ENCODE results near the gene LSMEM2.
"Not testable (repeated sequence)": the region's sequence is repeated elsewhere in the genome, so short reads cannot be mapped to it uniquely, and the experiment has no call there.

LSMEM2 gene

DNA sequence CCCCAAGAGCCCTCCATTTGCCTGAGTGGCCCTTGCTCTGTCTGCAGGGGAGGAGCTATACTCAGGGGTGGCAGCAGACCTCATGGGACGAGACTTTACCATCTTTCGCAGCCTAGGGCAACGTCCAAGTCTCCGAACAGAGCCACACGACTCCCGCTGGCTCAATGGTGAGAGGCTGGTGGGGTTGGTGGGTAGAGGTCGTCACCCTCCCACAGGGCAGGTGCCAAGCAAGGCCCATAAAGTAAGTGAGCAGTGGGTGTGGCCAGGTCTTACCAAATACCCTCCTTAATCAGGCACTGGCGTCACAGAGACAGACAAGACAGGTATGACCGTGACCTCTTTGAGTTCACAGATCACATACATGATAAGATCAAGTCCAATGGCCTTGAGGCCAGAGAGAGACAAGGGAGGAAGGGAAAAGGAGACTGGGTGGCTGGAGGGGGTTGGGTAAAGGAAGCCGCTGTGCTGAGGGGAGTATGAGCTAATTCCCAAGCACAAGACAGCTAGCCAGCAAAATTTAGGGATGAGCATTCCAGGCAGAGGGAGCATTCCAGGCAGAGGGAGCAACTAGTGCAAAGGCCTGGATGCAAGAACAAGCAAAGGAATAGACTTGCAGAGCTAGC is 7.5 kb upstream of the LSMEM2 start:
- H3K27me3 ChIP-seq (ENCODE audit: control insufficient read depth, insufficient read depth, low read length): peaks cover 12% of the 10 kb centered on the region; the same call in 1 of the 2 replicates
- no peaks in the 10 kb centered on the region for H3K36me3 ChIP-seq (ENCODE audit: control insufficient read depth, insufficient read depth, low read length)
- peaks cover 26% of the 10 kb centered on the region for H3K4me1 ChIP-seq (ENCODE audit: control insufficient read depth, insufficient read depth, low read length)
- DNase-seq (ENCODE audit: low read depth, low spot score): no peak
- H3K27ac ChIP-seq (ENCODE audit: low read length): no peak overlapping the region
- no peaks in the 10 kb centered on the region for H3K9me3 ChIP-seq (ENCODE audit: control insufficient read depth, insufficient read depth, low read length)
- no CpG with 5 or more reads among the region's 10 CpGs for WGBS (ENCODE audit: insufficient coverage, insufficient read length)
- H3K4me3 ChIP-seq (ENCODE audit: low read length): no peak overlapping the region

DNA sequence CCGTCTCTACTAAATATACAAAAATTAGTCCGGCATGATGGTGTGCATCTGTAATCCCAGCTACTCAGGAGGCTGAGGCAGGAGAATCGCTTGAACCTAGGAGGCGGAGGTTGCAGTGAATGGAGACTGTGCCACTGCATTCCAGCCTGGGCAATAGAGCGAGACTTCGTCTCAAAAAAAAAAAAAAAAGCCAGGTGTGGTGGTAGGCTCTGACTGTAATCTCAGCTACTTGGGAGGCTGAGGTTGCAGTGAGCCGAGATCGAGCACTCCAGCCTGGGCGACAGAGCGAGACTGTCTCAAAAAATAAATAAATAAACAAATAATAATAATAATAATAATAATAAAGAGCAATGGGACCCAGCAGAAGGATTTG is 6.4 kb upstream of the LSMEM2 start:
- H3K27ac ChIP-seq (ENCODE audit: low read length); H3K4me3 ChIP-seq (ENCODE audit: low read length); H3K36me3 ChIP-seq (ENCODE audit: control insufficient read depth, insufficient read depth, low read length); DNase-seq (ENCODE audit: low read depth, low spot score); H3K9me3 ChIP-seq (ENCODE audit: control insufficient read depth, insufficient read depth, low read length): not testable (repeated sequence)
- no CpG with 5 or more reads among the region's 10 CpGs for WGBS (ENCODE audit: insufficient coverage, insufficient read length)
- Histone ChIP-seq H3K27me3 (ENCODE audit: control insufficient read depth, insufficient read depth, low read length) (peaks cover 12% of the 10 kb centered on the region; the same call in 1 of the 2 replicates), H3K4me1 (ENCODE audit: control insufficient read depth, insufficient read depth, low read length) (peaks cover 26% of the 10 kb centered on the region)

DNA sequence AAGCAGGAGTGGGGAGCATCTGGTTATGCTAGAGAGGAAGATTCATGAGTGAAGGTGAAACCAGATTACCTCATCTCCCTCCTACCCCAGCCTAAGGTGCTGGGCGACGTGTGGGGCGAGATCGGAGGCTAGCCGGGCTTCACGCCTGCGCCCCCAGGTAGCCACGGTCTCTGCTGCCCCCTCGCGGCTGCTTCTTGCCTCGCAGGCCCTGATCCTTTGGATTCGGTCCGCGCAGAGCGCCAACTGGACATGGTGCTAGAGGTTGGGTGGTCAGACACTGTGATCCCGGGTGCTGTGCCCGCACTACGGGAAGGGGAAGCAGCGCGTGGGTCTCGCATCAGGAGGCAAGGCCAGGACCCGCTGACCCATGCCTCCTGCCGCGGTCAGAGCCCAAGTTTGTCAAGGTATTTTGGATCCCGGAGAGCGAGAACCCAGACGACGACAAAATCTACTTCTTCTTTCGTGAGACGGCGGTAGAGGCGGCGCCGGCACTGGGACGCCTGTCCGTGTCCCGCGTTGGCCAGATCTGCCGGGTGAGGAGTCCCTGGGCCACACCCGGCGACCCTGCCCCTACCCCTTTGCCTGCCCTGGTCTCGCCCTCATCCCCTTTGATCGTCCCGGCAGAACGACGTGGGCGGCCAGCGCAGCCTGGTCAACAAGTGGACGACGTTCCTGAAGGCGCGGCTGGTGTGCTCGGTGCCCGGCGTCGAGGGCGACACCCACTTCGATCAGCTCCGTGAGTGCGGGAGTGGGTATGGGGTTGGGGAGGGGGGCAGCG is 5.8 kb upstream of the LSMEM2 start:
- Histone ChIP-seq H3K9me3 (ENCODE audit: control insufficient read depth, insufficient read depth, low read length) (no peaks in the 10 kb centered on the region), H3K4me3 (ENCODE audit: low read length) (peak overlapping the region; percentile 8; the same call in 1 of the 2 replicates), H3K27ac (ENCODE audit: low read length) (no peak overlapping the region), H3K36me3 (ENCODE audit: control insufficient read depth, insufficient read depth, low read length) (no peaks in the 10 kb centered on the region), H3K4me1 (ENCODE audit: control insufficient read depth, insufficient read depth, low read length) (peaks cover 21% of the 10 kb centered on the region), H3K27me3 (ENCODE audit: control insufficient read depth, insufficient read depth, low read length) (peaks cover 12% of the 10 kb centered on the region; the same call in 1 of the 2 replicates)
- no CpG with 5 or more reads among the region's 61 CpGs for WGBS (ENCODE audit: insufficient coverage, insufficient read length)
- no peak for DNase-seq (ENCODE audit: low read depth, low spot score)

DNA sequence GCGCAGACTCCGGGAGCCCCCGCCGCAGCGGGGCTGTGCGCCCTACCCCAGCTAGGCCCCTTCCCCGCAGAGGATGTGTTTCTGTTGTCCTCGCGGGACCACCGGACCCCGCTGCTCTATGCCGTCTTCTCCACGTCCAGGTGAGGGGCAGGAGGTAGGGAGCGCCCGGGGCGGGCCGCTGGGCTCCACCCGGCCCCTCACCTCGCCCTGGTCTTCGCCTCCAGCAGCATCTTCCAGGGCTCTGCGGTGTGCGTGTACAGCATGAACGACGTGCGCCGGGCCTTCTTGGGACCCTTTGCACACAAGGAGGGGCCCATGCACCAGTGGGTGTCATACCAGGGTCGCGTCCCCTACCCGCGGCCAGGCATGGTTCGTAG is 5.2 kb upstream of the LSMEM2 start:
- Histone ChIP-seq H3K9me3 (ENCODE audit: control insufficient read depth, insufficient read depth, low read length) (no peaks in the 10 kb centered on the region), H3K36me3 (ENCODE audit: control insufficient read depth, insufficient read depth, low read length) (no peaks in the 10 kb centered on the region), H3K4me3 (ENCODE audit: low read length) (no peak overlapping the region), H3K27ac (ENCODE audit: low read length) (no peak overlapping the region), H3K27me3 (ENCODE audit: control insufficient read depth, insufficient read depth, low read length) (peaks cover 12% of the 10 kb centered on the region; the same call in 1 of the 2 replicates), H3K4me1 (ENCODE audit: control insufficient read depth, insufficient read depth, low read length) (peaks cover 16% of the 10 kb centered on the region)
- no CpG with 5 or more reads among the region's 31 CpGs for WGBS (ENCODE audit: insufficient coverage, insufficient read length)
- no peak for DNase-seq (ENCODE audit: low read depth, low spot score)

DNA sequence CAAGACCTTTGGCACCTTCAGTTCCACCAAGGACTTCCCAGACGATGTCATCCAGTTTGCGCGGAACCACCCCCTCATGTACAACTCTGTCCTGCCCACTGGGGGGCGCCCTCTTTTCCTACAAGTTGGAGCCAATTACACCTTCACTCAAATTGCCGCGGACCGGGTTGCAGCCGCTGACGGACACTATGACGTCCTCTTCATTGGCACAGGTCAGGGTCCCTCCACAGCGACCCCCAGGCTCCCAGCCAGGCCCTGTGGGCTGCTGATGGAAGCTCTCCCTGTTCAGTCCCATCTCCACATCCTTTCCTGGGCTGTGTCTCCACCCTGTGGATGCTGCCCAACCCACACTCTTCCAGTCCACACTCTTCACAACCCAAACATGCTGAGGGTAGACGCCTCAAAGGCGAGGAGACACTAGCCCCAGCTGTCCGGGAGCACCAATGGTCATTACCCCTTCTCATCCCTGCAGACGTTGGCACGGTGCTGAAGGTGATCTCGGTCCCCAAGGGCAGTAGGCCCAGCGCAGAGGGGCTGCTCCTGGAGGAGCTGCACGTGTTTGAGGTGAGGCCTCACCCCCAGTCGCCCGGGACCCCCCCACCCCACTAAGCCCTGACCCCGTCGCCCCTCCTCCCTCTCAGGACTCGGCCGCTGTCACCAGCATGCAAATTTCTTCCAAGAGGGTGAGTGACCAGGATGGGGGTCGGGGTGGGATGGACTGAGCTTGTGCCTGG is 4.3 kb upstream of the LSMEM2 start:
- no CpG with 5 or more reads among the region's 26 CpGs for WGBS (ENCODE audit: insufficient coverage, insufficient read length)
- H3K4me1 ChIP-seq (ENCODE audit: control insufficient read depth, insufficient read depth, low read length): peaks cover 9% of the 10 kb centered on the region
- no peak for DNase-seq (ENCODE audit: low read depth, low spot score)
- no peak overlapping the region for H3K4me3 ChIP-seq (ENCODE audit: low read length)
- peaks cover 12% of the 10 kb centered on the region; the same call in 1 of the 2 replicates for H3K27me3 ChIP-seq (ENCODE audit: control insufficient read depth, insufficient read depth, low read length)
- no peaks in the 10 kb centered on the region for H3K36me3 ChIP-seq (ENCODE audit: control insufficient read depth, insufficient read depth, low read length)
- no peaks in the 10 kb centered on the region for H3K9me3 ChIP-seq (ENCODE audit: control insufficient read depth, insufficient read depth, low read length)
- no peak overlapping the region for H3K27ac ChIP-seq (ENCODE audit: low read length)

DNA sequence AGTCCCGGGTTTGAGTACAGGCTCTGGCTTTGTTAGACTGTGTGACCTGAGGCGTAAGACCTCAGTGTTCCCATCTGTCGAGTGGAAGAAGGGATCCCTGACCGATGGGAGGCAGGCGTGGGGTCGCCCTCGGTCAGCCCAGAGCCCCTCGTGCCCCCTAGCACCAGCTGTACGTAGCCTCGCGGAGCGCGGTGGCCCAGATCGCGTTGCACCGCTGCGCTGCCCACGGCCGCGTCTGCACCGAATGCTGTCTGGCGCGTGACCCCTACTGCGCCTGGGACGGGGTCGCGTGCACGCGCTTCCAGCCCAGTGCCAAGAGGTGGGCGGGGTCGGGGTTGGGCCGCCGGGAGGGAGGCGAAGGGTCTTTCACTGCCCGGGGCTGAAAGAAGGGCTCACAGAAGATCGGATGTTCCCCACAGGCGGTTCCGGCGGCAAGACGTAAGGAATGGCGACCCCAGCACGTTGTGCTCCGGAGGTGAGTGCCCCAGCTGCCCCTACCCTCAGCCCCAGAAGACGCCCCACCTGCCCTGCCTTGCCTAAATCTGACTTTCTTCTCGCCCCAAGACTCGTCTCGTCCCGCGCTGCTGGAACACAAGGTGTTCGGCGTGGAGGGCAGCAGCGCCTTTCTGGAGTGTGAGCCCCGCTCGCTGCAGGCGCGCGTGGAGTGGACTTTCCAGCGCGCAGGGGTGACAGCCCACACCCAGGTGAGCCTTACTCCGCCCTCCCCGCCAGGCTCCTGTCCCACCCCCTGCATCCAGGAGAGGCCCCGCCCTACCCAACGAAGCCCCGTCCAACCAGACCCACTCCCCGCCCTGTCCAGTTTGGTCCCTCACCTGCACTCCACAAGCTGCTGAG is 3.5 kb upstream of the LSMEM2 start:
- Histone ChIP-seq H3K36me3 (ENCODE audit: control insufficient read depth, insufficient read depth, low read length) (no peaks in the 10 kb centered on the region), H3K27me3 (ENCODE audit: control insufficient read depth, insufficient read depth, low read length) (peaks cover 12% of the 10 kb centered on the region; the same call in 1 of the 2 replicates), H3K27ac (ENCODE audit: low read length) (no peak overlapping the region), H3K9me3 (ENCODE audit: control insufficient read depth, insufficient read depth, low read length) (no peaks in the 10 kb centered on the region), H3K4me3 (ENCODE audit: low read length) (peak overlapping the region; percentile 50; the same call in 1 of the 2 replicates), H3K4me1 (ENCODE audit: control insufficient read depth, insufficient read depth, low read length) (peaks cover 9% of the 10 kb centered on the region)
- no peak for DNase-seq (ENCODE audit: low read depth, low spot score)
- WGBS (ENCODE audit: insufficient coverage, insufficient read length): no CpG with 5 or more reads among the region's 65 CpGs

DNA sequence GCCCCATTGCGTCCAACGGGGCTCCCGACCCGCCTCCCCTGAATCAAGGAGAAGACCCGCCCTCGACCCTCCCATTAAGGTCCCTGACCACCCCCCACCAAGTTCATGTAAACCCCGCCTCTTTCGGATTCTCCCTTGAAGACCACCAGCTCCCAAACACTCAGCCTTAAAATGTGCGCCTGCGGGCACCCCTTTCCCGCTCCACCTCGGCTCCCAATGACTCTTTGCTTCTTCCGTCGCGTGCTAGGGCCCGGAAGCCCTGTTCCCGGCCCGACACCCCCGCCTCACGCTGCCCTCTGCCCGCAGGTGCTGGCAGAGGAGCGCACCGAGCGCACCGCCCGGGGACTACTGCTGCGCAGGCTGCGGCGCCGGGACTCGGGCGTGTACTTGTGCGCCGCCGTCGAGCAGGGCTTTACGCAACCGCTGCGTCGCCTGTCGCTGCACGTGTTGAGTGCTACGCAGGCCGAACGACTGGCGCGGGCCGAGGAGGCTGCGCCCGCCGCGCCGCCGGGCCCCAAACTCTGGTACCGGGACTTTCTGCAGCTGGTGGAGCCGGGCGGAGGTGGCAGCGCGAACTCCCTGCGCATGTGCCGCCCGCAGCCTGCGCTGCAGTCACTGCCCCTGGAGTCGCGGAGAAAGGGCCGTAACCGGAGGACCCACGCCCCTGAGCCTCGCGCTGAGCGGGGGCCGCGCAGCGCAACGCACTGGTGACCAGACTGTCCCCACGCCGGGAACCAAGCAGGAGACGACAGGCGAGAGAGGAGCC is 2.7 kb upstream of the LSMEM2 start:
- Histone ChIP-seq H3K27me3 (ENCODE audit: control insufficient read depth, insufficient read depth, low read length) (peaks cover 12% of the 10 kb centered on the region; the same call in 1 of the 2 replicates), H3K4me3 (ENCODE audit: low read length) (peak overlapping the region; percentile 50; the same call in 1 of the 2 replicates), H3K27ac (ENCODE audit: low read length) (no peak overlapping the region), H3K9me3 (ENCODE audit: control insufficient read depth, insufficient read depth, low read length) (no peaks in the 10 kb centered on the region), H3K36me3 (ENCODE audit: control insufficient read depth, insufficient read depth, low read length) (no peaks in the 10 kb centered on the region), H3K4me1 (ENCODE audit: control insufficient read depth, insufficient read depth, low read length) (peaks cover 9% of the 10 kb centered on the region)
- DNase-seq (ENCODE audit: low read depth, low spot score): no peak
- WGBS (ENCODE audit: insufficient coverage, insufficient read length): no CpG with 5 or more reads among the region's 79 CpGs

DNA sequence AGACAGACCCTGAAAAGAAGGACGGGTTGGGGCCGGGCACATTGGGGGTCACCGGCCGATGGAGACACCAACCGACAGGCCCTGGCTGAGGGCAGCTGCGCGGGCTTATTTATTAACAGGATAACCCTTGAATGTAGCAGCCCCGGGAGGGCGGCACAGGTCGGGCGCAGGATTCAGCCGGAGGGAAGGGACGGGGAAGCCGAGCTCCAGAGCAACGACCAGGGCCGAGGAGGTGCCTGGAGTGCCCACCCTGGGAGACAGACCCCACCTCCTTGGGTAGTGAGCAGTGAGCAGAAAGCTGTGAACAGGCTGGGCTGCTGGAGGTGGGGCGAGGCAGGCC is 2.2 kb upstream of the LSMEM2 start:
- H3K36me3 ChIP-seq (ENCODE audit: control insufficient read depth, insufficient read depth, low read length): no peaks in the 10 kb centered on the region
- H3K27me3 ChIP-seq (ENCODE audit: control insufficient read depth, insufficient read depth, low read length): peaks cover 12% of the 10 kb centered on the region; the same call in 1 of the 2 replicates
- H3K27ac ChIP-seq (ENCODE audit: low read length): no peak overlapping the region
- H3K4me1 ChIP-seq (ENCODE audit: control insufficient read depth, insufficient read depth, low read length): peaks cover 9% of the 10 kb centered on the region
- H3K9me3 ChIP-seq (ENCODE audit: control insufficient read depth, insufficient read depth, low read length): no peaks in the 10 kb centered on the region
- no peak for DNase-seq (ENCODE audit: low read depth, low spot score)
- WGBS (ENCODE audit: insufficient coverage, insufficient read length): no CpG with 5 or more reads among the region's 17 CpGs
- no peak overlapping the region for H3K4me3 ChIP-seq (ENCODE audit: low read length)

DNA sequence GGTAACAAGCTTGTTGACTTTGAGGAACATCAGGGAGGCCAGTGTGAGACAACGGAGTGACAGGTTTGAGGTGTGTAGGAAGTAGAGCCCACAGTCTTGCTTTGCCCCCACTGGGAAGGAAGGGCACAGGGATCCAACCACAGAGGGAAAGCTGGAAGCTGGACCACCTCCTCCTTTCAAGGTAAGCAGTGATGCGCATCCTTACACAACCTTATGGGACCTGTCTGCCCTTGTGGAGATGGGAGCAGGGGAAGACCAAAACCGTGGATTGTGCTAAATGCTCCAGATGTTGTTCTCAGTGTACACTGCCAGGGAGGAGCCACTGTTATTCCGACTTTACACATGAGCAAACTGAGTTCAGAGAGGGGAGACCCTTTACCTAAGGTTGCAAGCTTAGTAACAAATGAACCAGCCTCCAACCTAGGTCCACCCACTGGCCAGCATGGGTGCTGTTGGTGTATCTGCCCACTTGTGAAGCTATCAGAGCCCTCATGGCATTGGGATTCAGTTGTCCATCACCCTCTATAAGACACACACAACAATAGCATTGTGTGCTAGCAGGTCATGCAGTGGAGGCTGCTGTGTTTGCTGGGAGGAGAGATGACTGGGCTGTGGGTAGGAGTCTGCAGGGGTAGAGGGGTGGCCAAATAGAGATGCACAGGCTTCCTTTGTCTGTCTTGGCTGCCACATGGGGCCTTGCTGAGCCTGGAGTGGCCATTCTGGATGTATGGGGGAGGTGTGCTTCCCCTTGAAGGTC is 586 bp upstream of the LSMEM2 start:
- no CpG with 5 or more reads among the region's 4 CpGs for WGBS (ENCODE audit: insufficient coverage, insufficient read length)
- Histone ChIP-seq H3K27me3 (ENCODE audit: control insufficient read depth, insufficient read depth, low read length) (peaks cover 10% of the 10 kb centered on the region; the same call in 1 of the 2 replicates), H3K9me3 (ENCODE audit: control insufficient read depth, insufficient read depth, low read length) (no peaks in the 10 kb centered on the region), H3K4me1 (ENCODE audit: control insufficient read depth, insufficient read depth, low read length) (peaks cover 9% of the 10 kb centered on the region), H3K36me3 (ENCODE audit: control insufficient read depth, insufficient read depth, low read length) (no peaks in the 10 kb centered on the region), H3K4me3 (ENCODE audit: low read length) (no peak overlapping the region), H3K27ac (ENCODE audit: low read length) (no peak overlapping the region)
- DNase-seq (ENCODE audit: low read depth, low spot score): no peak

All from iPS DF 6.9 (cell line).